Astrocyte of the cerebellum (primary cell): ENCODE measurements around the gene RC3H2.
"Not testable (repeated sequence)": the region's sequence is repeated elsewhere in the genome, so short reads cannot be mapped to it uniquely, and the experiment has no call there.

Experiments used
- DNase-seq: peaks from one replicate; pipeline ENCODE4 v3.0.0-alpha.2; 2011; ENCODE audit warnings: low read depth
- H3K4me3 ChIP-seq: 2 replicates; pipeline ENCODE4 v1.5.1; 2011; ENCODE audit warnings: mild to moderate bottlenecking, low read depth, low read length, moderate library complexity
- in situ Hi-C: cut with HindIII; loops from 2 replicates; pipeline ENCODE4 v1.10.0; 2017; ENCODE audit warnings: low sequenced_read_pairs
- TF ChIP-seq, protein P1 (sequence below): IDR thresholded peaks from 2 replicates; pipeline ENCODE4 v1.5.1; 2012; ENCODE audit warnings: low read length, low read depth, moderate library complexity, mild to moderate bottlenecking; ENCODE audit errors: missing control alignments

Gene RC3H2

DNA sequence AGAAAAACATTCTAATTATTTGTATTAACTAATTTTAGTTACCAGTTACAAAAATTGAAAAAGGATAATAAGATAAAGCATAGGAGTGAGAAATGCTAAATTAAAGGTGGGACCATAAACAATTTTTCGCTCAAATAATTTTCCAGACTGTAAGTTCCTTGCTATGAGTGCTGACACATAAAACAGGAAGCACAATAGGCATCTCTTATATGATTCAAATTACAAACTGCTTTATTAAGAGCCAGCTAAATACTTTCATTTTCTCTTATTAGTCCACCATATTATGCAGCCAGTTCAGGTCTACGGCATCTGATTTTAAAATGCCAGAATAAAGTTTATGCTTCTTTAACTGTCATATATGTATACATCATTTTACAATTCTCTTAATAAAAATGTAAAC lies 4.4 kb downstream of the RC3H2 start:
- H3K4me3 ChIP-seq: no peak overlapping the region
- in situ Hi-C loops: no loop called here
- no peak for DNase-seq
- TF ChIP-seq, protein P1, sequence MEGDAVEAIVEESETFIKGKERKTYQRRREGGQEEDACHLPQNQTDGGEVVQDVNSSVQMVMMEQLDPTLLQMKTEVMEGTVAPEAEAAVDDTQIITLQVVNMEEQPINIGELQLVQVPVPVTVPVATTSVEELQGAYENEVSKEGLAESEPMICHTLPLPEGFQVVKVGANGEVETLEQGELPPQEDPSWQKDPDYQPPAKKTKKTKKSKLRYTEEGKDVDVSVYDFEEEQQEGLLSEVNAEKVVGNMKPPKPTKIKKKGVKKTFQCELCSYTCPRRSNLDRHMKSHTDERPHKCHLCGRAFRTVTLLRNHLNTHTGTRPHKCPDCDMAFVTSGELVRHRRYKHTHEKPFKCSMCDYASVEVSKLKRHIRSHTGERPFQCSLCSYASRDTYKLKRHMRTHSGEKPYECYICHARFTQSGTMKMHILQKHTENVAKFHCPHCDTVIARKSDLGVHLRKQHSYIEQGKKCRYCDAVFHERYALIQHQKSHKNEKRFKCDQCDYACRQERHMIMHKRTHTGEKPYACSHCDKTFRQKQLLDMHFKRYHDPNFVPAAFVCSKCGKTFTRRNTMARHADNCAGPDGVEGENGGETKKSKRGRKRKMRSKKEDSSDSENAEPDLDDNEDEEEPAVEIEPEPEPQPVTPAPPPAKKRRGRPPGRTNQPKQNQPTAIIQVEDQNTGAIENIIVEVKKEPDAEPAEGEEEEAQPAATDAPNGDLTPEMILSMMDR: no peak

DNA sequence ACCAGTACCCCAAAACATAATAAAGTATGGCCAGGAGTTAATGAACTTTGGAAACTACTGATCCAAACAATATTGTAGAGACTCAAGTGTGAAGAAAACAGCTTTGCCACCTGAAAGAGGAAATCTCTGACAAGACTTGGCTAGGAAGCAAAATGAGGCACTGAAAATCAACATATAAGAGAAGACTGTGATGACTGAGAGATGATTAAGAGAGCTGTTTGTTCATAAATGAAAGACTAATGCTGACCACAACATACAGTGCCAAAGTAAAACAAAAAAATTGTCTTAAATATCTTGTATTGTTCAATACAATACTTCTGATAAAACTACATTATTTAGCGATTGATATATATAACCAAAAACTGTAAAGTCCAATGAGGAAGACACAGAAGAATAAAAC lies 7.2 kb downstream of the RC3H2 start:
- H3K4me3 ChIP-seq: no peak overlapping the region
- TF ChIP-seq, protein P1: no peak
- in situ Hi-C loops: no loop called here
- no peak for DNase-seq

DNA sequence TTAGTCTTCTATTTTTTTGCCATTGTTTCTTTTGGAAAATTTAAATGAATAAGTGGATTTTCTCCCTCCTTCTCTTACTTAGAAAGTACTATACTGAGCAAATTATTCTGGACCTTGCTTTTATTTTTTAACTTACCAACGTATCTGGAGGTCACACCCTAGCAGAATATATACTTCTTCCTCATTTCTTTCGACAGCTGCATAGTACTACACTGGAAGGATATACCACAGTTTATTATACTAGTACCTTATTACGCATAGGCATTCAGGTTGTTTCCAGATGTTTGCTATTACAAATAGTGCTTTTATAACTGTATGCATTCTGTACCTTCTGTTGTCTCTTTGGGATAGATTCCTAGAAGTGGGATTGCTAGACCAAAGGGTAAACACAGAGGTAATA lies 16.7 kb downstream of the RC3H2 start:
- in situ Hi-C loops: no loop called here
- TF ChIP-seq, protein P1: no peak
- DNase-seq: no peak
- H3K4me3 ChIP-seq: no peak overlapping the region

DNA sequence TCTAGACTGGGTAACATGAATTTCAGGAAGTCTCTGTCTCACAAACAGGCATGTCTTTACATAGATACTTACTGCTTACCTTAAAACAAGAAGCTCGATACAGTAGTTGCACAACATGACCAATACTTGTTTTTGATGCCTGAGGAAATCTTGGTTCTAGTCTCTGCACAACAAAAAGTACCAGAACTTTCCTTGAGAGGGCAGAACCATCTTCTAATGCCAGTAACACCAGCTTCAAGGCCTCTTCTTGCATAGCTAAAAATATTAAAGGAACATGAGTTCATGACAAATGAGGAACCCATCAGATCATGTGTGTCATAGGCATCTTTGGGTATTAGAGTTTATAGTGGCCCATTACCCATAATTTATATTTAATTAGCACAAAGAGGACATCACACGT lies 22.0 kb downstream of the RC3H2 start:
- DNase-seq: no peak
- TF ChIP-seq, protein P1: no peak
- no peak overlapping the region for H3K4me3 ChIP-seq
- in situ Hi-C loops: no loop called here

DNA sequence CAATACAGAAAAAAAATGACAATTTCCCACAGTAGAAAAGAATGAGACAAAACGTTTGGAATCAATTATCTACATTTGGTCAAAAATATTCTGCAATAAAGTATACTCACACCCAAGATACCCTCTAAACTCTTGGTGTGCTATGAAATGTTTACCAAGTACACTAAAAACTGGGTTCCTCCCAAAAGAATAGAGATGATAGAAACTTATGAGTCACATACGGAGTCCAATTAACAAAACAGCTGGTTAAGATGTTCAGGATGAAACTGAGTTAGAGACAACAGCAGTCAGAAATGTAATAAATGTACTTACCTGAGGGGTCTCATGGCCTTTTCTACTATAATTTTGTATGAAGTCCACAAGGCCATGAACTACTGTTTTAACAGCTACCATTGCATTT lies 25.7 kb downstream of the RC3H2 start:
- H3K4me3 ChIP-seq: no peak overlapping the region
- TF ChIP-seq, protein P1: no peak
- no peak for DNase-seq
- in situ Hi-C loops: no loop called here

DNA sequence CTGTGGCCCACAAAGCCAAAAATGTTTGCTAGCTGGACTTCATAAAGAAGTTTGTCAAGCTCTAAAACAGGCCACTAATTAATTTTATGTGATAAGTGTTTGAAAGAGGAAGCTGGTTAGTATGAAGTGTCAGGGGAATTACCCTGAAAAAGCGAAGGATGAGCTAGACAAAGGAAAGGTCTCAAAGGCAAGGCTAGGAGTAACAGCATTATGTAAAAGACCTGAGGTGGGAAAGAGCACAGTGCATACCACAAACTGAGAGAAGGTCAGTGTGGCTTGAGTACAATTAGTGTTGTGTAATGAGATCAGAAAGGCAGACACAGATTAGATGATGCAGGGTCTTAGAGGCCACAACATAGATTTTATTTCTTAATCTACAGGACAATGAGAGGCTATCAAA lies 29.6 kb downstream of the RC3H2 start:
- H3K4me3 ChIP-seq: no peak overlapping the region
- DNase-seq: no peak
- TF ChIP-seq, protein P1: no peak
- in situ Hi-C loops: no loop called here

DNA sequence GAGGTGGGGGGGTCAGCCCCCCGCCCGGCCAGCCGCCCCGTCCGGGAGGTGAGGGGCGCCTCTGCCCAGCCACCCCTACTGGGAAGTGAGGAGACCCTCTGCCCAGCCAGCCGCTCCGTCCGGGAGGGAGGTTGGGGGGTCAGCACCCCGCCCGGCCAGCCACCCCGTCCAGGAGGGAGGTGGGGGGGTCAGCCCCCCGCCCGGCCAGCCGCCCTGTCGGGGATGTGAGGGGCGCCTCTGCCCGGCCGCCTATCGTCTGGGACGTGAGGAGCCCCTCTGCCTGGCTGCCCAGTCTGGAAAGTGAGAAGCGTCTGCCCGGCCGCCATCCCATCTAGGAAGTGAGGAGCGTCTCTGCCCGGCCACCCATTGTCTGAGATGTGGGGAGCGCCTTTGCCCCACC lies 37.9 kb downstream of the RC3H2 start:
- H3K4me3 ChIP-seq, in situ Hi-C loops, DNase-seq: not testable (repeated sequence)
